Activated T-helper 1 cell treated with anti-CD3 and anti-CD28 coated beads, Interleukin-12 subunit alpha, Interleukin-12 subunit beta, Interleukin-2, Interleukin-4 antibody, amounts not matched to agents 30 ng/mL and 10 ng/mL and 1 ng/mL, durations not matched to agents 14 hours and 24 hours and 36 hours (primary cell): ENCODE measurements around the gene NCAPG. TPM values are rescaled to one million over a fixed set of nuclear protein-coding genes. Genes with fewer than 3 reads are reported as not detected.

Experiments
- DNase-seq: peaks from one replicate; pipeline ENCODE4 v3.0.0; 2021; ENCODE audit warnings: low spot score
- H3K27ac Mint-ChIP-seq: one replicate; pipeline ENCODE4 v1.8.0; 2021; ENCODE audit warnings: mild to moderate bottlenecking, mixed read lengths
- H3K27me3 Mint-ChIP-seq: one replicate; pipeline ENCODE4 v1.8.0; 2022; ENCODE audit warnings: mild to moderate bottlenecking, moderate library complexity, mixed read lengths; ENCODE audit not compliant: insufficient read depth
- H3K36me3 Mint-ChIP-seq: one replicate; pipeline ENCODE4 v1.8.0; 2021; ENCODE audit warnings: low read depth, mixed read lengths
- H3K4me1 Mint-ChIP-seq: one replicate; pipeline ENCODE4 v1.8.0; 2021; ENCODE audit warnings: low read depth, mixed read lengths
- H3K4me3 Mint-ChIP-seq: one replicate; pipeline ENCODE4 v1.8.0; 2021; ENCODE audit warnings: mild to moderate bottlenecking, moderate library complexity, mixed read lengths
- H3K9me3 Mint-ChIP-seq: one replicate; pipeline ENCODE4 v1.8.0; 2021; ENCODE audit warnings: mixed read lengths
- intact Hi-C: fragments of 100-400 bp; cut with micrococcal nuclease; formaldehyde crosslinking; loops from one replicate; pipeline ENCODE4 v1.15.1; 2024
- total RNA-seq: library from RNA; stranded (reverse); gene quantifications from 2 replicates; pipeline ENCODE4 v1.2.3, GENCODE V29; 2022

NCAPG gene, protein sequence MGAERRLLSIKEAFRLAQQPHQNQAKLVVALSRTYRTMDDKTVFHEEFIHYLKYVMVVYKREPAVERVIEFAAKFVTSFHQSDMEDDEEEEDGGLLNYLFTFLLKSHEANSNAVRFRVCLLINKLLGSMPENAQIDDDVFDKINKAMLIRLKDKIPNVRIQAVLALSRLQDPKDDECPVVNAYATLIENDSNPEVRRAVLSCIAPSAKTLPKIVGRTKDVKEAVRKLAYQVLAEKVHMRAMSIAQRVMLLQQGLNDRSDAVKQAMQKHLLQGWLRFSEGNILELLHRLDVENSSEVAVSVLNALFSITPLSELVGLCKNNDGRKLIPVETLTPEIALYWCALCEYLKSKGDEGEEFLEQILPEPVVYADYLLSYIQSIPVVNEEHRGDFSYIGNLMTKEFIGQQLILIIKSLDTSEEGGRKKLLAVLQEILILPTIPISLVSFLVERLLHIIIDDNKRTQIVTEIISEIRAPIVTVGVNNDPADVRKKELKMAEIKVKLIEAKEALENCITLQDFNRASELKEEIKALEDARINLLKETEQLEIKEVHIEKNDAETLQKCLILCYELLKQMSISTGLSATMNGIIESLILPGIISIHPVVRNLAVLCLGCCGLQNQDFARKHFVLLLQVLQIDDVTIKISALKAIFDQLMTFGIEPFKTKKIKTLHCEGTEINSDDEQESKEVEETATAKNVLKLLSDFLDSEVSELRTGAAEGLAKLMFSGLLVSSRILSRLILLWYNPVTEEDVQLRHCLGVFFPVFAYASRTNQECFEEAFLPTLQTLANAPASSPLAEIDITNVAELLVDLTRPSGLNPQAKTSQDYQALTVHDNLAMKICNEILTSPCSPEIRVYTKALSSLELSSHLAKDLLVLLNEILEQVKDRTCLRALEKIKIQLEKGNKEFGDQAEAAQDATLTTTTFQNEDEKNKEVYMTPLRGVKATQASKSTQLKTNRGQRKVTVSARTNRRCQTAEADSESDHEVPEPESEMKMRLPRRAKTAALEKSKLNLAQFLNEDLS
- total RNA-seq: 43.7 and 46.3 TPM in 2 replicates

DNA sequence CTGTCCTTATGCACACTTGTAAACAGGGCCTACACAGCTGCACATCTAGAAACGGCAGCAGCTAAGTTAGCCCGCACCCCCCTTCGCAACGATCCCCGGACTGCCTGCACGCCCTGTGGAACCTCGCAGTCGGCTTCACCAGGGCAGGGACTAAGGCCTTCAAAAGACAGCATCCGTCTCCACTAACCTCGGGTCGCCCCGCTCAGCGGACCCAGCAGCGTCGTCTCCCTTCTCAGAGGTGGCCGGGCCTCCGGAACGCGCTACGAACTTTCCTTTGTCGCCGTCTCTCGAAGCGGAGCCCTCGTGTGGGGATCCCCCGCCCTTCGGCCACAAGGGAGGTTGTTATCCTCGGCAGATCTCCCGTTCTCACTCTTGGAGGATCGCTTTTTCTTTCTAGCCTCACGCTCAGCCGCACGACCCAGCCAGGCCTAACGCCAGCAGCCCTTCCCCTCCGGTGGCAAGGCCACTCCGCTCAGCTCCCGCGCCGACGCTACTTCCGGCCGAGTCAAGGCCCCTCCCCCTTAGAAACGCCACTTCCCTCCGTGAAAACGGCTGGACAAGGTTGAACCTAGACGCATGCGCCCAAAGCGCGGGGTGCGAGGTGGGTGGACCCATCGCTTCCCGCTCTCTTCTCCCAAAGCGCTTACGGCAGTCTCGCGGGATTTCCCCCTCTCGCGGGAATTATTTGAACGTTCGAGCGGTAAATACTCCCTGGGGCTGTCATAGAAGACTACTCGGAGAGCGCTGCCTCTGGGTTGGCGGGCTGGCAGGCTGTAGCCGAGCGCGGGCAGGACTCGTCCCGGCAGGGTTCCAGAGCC, at the start of gene NCAPG, which contains the start of gene DCAF16:
Gene NCAPG, plus strand, starts transcription at position 720 of the 818 bp plus-strand sequence. CDS start 99 bp downstream, outside the sequence.
Gene DCAF16, minus strand, starts transcription at position 498 of the 818 bp plus-strand sequence. CDS start 6,616 bp downstream, outside the sequence.
- Mint-ChIP-seq H3K27me3 (no peaks in the 10 kb centered on the region), H3K27ac (peak within 1 kb of the TSS; percentile 95), H3K4me1 (peaks cover 76% of the 10 kb centered on the region), H3K36me3 (peaks cover 28% of the 10 kb centered on the region), H3K4me3 (peak within 1 kb of the TSS; percentile 97), H3K9me3 (no peaks in the 10 kb centered on the region)
- intact Hi-C loops: loop anchor here (1.0 to 10.0 kb wide), 9 partner anchors 8 to 1586 kb away; partner anchors contain the start of genes LAP3, MED28, QDPR and TAPT1
- peak; percentile 99 for DNase-seq

- H3K4me1 Mint-ChIP-seq: peaks cover 4% of the 10 kb centered on the region
- no peaks in the 10 kb centered on the region for H3K36me3 Mint-ChIP-seq
- H3K9me3 Mint-ChIP-seq: peaks cover under 1% of the 10 kb centered on the region
- H3K27ac Mint-ChIP-seq: no peak overlapping the region
- intact Hi-C loops: no loop called here
- no peak for DNase-seq
- H3K27me3 Mint-ChIP-seq: peaks cover 9% of the 10 kb centered on the region
- H3K4me3 Mint-ChIP-seq: no peak overlapping the region
These were observed 49.7 kb upstream of the NCAPG start for GRCh38 chr4:17761062-17761461.

GRCh38 chr4:17762726-17763125, 48.1 kb upstream of the NCAPG start:
- Mint-ChIP-seq H3K9me3 (peaks cover 4% of the 10 kb centered on the region), H3K4me3 (no peak overlapping the region), H3K36me3 (no peaks in the 10 kb centered on the region), H3K4me1 (peaks cover 4% of the 10 kb centered on the region), H3K27me3 (peaks cover 2% of the 10 kb centered on the region), H3K27ac (no peak overlapping the region)
- no peak for DNase-seq
- intact Hi-C loops: loop anchor here (2.0 kb wide), 1 partner anchor 46 kb away; no protein-coding TSS in a partner anchor

DNA sequence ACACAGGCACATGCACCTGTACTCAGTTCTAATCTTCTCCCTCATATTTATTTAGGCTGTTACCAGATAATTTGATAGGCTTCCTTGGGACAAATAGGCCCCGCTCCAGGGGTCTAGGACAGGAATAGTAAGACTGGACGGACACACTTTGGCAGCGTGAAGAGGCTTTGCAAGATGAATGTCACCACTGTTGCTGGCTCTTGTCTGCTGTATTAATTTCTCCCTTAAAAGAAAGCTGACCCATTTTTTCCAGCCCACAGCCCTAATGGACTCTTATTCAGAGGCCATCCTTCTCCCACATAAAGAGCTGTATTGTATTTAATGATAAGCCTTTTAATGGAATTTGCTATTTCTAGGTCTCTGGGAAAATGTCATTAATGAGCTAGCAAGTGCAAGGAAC, 47.4 kb upstream of the NCAPG start:
- DNase-seq: no peak
- intact Hi-C loops: loop anchor here (2.0 kb wide), 1 partner anchor 45 kb away; no protein-coding TSS in a partner anchor
- Mint-ChIP-seq H3K4me1 (peaks cover 4% of the 10 kb centered on the region), H3K36me3 (no peaks in the 10 kb centered on the region), H3K9me3 (peaks cover 4% of the 10 kb centered on the region), H3K4me3 (no peak overlapping the region), H3K27me3 (peaks cover 2% of the 10 kb centered on the region), H3K27ac (no peak overlapping the region)

DNA sequence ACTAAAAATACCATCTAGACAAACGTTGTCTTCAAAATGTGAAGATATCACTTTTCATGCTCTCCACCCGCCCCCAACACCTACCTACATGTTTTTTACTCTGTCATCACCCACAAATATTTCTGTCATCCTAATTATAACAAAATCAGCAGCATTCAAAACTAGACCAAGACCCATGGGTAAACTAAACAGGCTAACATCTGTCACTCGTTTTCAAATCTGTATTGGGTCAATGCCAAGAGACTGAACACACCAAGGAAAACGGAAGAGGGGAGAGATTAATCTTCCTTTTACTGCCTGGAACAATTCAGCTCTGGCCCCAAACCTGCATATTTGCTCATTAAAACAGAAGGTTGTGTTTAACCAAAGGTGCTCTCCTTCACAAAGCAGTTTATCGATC, 46.8 kb upstream of the NCAPG start:
- intact Hi-C loops: loop anchor here (2.0 kb wide), 1 partner anchor 45 kb away; no protein-coding TSS in a partner anchor
- DNase-seq: no peak
- H3K36me3 Mint-ChIP-seq: no peaks in the 10 kb centered on the region
- H3K9me3 Mint-ChIP-seq: peaks cover 4% of the 10 kb centered on the region
- H3K27me3 Mint-ChIP-seq: peaks cover 2% of the 10 kb centered on the region
- H3K4me3 Mint-ChIP-seq: no peak overlapping the region
- H3K27ac Mint-ChIP-seq: no peak overlapping the region
- H3K4me1 Mint-ChIP-seq: peaks cover 4% of the 10 kb centered on the region

DNA sequence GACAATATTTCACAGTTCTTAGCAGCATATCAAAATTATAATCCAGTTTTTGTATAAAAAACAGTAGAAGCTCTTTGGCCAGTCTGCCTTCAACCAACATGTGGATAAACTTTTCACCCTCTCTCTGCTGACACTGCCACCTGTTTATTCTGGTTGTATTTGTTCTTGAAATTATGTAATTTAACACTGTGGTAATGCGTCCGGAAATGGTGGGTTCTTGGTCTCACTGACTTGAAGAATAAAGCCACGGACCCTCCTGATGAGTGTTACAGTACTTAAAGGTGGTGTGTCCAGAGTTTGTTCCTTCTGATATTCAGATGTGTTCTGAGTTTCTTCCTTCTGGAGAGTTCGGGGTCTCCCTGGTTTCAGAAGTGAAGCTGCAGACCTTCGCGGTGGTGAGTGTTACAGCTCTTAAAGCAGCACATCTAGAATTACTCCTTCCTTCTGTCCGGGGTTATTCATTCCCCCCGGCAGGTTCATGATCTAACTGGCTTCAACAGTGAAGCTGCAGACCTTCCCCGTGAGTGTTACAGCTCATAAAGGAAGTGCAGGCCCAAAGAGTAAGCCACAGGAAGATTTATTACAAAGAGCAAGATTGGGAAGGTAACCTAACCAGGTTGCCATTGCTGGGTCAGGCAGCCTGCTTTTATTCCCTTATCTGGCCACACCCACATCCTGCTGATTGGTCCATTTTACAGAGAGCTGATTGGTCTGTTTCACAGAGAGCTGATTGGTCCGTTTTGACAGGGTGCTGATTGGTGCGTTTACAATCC, 45.1 kb upstream of the NCAPG start:
- peaks cover 4% of the 10 kb centered on the region for H3K4me1 Mint-ChIP-seq
- no peak for DNase-seq
- intact Hi-C loops: no loop called here
- no peak overlapping the region for H3K27ac Mint-ChIP-seq
- no peak overlapping the region for H3K4me3 Mint-ChIP-seq
- peaks cover 4% of the 10 kb centered on the region for H3K9me3 Mint-ChIP-seq
- H3K36me3 Mint-ChIP-seq: no peaks in the 10 kb centered on the region
- H3K27me3 Mint-ChIP-seq: peaks cover 2% of the 10 kb centered on the region

- Mint-ChIP-seq H3K36me3 (no peaks in the 10 kb centered on the region), H3K27me3 (peaks cover 2% of the 10 kb centered on the region), H3K4me3 (no peak overlapping the region), H3K4me1 (peaks cover 4% of the 10 kb centered on the region), H3K9me3 (peaks cover 4% of the 10 kb centered on the region), H3K27ac (no peak overlapping the region)
- intact Hi-C loops: no loop called here
- DNase-seq: no peak
These were observed 43.8 kb upstream of the NCAPG start for GRCh38 chr4:17766826-17767458.

DNA sequence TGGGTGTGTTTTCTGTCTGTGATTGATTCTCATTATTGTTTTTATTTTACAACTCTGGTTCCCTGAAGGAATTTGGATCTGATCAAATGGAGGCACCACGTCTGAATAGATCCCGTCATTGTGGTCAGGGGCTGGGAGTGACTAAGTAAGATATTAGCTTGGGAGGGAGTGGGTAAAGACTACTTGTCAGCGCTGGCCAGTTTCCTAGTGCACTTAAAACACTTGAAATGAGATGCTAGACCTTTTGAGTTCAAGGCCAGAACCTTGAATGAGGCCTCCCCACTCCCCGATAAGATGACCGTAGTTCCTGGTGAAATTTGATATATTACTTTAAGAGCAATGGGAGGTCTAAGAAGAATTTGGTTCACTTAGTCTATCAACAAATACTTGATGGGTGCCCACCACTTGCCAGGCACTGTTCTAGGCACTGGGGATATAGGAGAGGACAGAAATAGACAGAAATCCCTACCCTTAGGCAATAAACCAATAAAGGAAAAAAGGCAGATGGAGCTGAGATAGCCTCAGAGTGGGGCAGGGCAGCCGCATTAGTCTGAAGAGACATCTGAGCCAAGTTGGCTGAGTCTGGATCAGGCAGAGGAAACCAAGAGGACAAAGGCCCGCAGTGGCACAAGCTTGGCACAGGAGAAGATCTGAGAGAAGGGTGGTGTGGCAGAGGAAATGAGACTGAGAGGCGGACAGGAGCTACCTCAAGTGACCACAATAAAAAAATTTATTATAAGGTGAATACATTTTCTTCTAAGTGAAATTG, 41.2 kb upstream of the NCAPG start:
- intact Hi-C loops: no loop called here
- Mint-ChIP-seq H3K27me3 (peaks cover 2% of the 10 kb centered on the region), H3K27ac (no peak overlapping the region), H3K36me3 (no peaks in the 10 kb centered on the region), H3K4me3 (no peak overlapping the region), H3K4me1 (peaks cover 4% of the 10 kb centered on the region), H3K9me3 (peaks cover 4% of the 10 kb centered on the region)
- no peak for DNase-seq

GRCh38 chr4:17770845-17771244, 39.9 kb upstream of the NCAPG start:
- intact Hi-C loops: no loop called here
- H3K4me1 Mint-ChIP-seq: peaks cover 1% of the 10 kb centered on the region
- no peak for DNase-seq
- no peak overlapping the region for H3K4me3 Mint-ChIP-seq
- no peak overlapping the region for H3K27ac Mint-ChIP-seq
- peaks cover 4% of the 10 kb centered on the region for H3K9me3 Mint-ChIP-seq
- peaks cover 4% of the 10 kb centered on the region for H3K27me3 Mint-ChIP-seq
- no peaks in the 10 kb centered on the region for H3K36me3 Mint-ChIP-seq

GRCh38 chr4:17771284-17771908, 39.4 kb upstream of the NCAPG start:
- H3K27me3 Mint-ChIP-seq: peaks cover 4% of the 10 kb centered on the region
- H3K4me3 Mint-ChIP-seq: no peak overlapping the region
- no peak for DNase-seq
- no peaks in the 10 kb centered on the region for H3K4me1 Mint-ChIP-seq
- no peak overlapping the region for H3K27ac Mint-ChIP-seq
- no peaks in the 10 kb centered on the region for H3K9me3 Mint-ChIP-seq
- H3K36me3 Mint-ChIP-seq: no peaks in the 10 kb centered on the region
- intact Hi-C loops: no loop called here
